GM12874 (cell line): ENCODE results near the gene PRR18.

Experiments
- CTCF ChIP-seq: IDR thresholded peaks from 2 replicates; pipeline ENCODE4 v1.5.1; 2011; ENCODE audit warnings: low read depth, mild to moderate bottlenecking, control low read depth, low read length, moderate library complexity; ENCODE audit not compliant: insufficient read depth

PRR18 gene

DNA sequence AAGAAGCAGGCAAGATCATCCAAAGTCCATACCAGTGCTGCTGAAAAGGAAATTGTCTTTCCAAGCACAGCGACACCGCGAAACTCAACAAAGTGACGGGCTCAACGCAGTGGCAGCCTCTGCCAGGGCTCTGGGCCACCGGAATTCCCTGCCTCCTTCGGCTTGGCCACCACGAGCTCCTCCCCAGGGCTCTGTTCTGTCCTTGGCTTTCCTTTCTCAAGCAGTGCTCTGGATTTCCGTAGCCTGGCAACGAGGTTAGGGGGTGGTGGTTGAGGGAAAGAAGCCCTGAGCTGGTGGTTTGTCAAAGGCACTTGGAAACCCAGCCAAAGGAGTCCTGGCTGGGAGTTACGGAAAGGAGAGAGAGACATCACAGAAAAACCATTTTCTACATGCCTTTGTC lies 31.2 kb downstream of the PRR18 start:
- TF ChIP-seq CTCF, result no peak

- TF ChIP-seq CTCF, result peak; percentile 99
Measured at GRCh38 chr6:166275714-166276166, 32.5 kb downstream of the PRR18 start.

DNA sequence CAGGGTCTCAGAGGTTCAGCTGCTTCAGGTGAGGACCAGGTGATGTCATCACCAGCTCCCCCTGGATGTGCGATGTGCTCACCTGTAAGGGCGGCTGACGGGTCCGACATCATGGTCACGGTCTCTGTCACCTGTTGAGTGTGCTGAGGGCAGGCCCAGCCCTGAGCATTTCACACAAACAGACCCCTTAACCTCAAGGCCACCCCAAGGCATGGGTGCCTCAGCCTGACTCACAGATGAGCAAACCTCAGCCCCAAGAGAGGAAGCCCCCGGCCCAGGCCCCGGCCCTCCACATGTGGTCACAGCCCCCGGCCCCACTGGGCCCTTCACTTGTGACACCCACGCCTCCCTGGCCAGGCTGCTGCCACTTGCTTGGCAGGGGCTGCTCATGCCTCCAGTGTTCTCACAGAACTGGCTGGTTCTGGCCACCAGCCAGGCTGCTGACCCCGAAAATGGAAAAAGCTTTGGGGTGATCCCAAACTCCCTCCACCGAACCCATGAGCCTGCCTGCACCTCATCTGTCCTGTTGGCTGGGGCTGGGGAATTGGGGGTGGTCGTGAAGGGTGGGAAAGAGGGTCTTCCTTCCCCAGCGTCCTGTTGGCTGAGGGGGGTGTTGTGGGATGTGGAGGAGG lies 33.3 kb downstream of the PRR18 start:
- no peak for TF ChIP-seq CTCF

DNA sequence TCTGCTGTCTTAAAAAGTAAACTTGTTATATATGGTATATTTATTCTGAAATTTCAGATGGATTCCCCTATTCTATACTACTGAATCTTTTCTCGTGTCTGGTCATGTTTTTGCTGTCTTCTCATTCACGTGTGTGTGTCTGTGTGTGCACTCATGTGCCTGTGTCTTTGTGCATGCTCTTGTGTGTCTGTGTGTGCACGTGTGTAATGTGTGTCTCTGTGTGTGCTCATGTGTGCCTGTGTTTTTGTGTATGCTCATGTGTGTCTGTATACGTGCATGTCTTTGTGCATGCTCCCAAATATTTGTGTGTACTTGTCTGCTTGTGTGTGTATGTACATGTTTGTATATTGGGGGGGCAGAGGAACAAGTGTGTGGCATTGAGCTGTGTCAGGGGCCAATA lies 34.0 kb downstream of the PRR18 start:
- TF ChIP-seq CTCF, result no peak

DNA sequence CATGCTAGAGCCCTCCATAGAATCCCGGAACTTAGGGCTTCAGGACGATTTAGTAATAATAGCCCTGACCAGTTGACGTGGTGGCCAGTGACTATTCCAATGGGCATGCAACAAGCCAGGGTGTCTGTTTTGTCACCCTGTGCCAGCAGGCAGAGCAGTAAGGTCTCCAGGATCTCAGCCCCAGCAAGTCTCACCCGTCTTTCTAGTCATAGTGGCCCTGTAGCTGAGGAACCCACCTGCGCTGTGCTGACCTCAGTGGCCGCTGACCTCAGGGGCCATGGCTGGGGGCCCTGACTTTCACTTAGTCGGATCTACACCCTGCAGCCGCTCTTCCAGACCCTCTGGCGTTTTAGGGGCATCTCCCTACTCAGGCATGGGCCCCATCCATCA lies 36.8 kb downstream of the PRR18 start:
- no peak for TF ChIP-seq CTCF

DNA sequence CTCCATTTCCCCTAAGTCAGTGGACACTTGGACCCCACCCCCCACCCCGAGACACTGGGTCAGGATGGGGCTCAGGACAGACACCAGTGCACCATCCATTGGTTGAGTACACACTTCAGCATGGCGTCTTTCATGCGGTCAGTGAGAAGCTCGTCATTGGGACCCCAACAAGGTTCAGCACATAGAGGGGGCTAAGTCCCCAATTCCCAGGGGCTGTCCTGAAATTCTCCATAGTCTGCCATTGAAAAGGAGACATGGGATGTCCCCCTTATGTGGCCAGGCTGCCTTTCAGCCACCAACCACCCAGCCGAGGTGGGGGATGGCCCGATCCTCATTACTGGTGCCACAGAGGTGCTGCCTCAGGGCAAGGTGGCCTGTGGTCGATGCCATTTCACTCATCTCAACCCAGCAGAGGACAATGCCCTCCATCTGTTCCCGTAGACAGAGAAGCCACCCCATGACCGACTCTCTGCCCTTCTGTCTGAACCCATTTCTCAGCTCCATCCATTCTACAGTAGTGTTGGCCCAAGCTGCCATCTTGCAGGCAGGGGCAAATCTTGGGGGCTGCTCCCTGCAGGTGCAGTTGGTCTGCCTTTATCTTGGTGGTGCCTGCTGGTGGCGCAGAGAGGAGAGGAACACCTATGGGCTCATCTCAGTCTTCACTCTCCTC lies 37.4 kb downstream of the PRR18 start:
- no peak for TF ChIP-seq CTCF

GRCh38 chr6:166269301-166270039 lies 38.7 kb downstream of the PRR18 start:
- TF ChIP-seq CTCF, result no peak
